Stimulated activated CD8-positive, alpha-beta memory T cell treated with anti-CD3 and anti-CD28 coated beads, Interleukin-4, amount 100 ng/mL, for 1 hour (primary cell): ENCODE results near the gene RASL12.

Experiments used
- DNase-seq, 2 donors: peaks; one replicate each; pipeline ENCODE4 v3.0.0-alpha.2; 2020; ENCODE audit warnings: low read depth in 2 of 2, low spot score in 1 of 2

Gene RASL12

GRCh38 chr15:65092911-65093792, 25.4 kb upstream of the RASL12 start:
- DNase-seq = no peak

GRCh38 chr15:65091946-65092770, 24.4 kb upstream of the RASL12 start:
- DNase-seq = no peak

- no peak for DNase-seq
Measured at GRCh38 chr15:65089206-65089824, 21.5 kb upstream of the RASL12 start.

GRCh38 chr15:65088643-65089021, 20.8 kb upstream of the RASL12 start:
- DNase-seq = no peak

- DNase-seq = no peak
Measured at GRCh38 chr15:65087873-65088642, 20.3 kb upstream of the RASL12 start.

GRCh38 chr15:65087411-65087810, 19.6 kb upstream of the RASL12 start:
- DNase-seq = no peak

GRCh38 chr15:65086680-65087111, 18.9 kb upstream of the RASL12 start:
- no peak for DNase-seq

- DNase-seq = no peak
Measured at GRCh38 chr15:65085990-65086679, 18.3 kb upstream of the RASL12 start.

GRCh38 chr15:65085207-65085753, 17.5 kb upstream of the RASL12 start:
- DNase-seq = no peak

- no peak for DNase-seq
Measured at GRCh38 chr15:65084500-65085206, 16.9 kb upstream of the RASL12 start.

- DNase-seq = no peak
Measured at GRCh38 chr15:65083262-65083701, 15.5 kb upstream of the RASL12 start.

GRCh38 chr15:65082303-65082953, 14.6 kb upstream of the RASL12 start:
- no peak for DNase-seq

GRCh38 chr15:65081758-65082157, 14.0 kb upstream of the RASL12 start:
- DNase-seq = no peak

GRCh38 chr15:65081270-65081669, 13.5 kb upstream of the RASL12 start:
- DNase-seq = no peak

GRCh38 chr15:65079580-65079979, 11.8 kb upstream of the RASL12 start:
- DNase-seq = no peak

GRCh38 chr15:65077981-65078352, 10.2 kb upstream of the RASL12 start:
- DNase-seq = peak in 1 of 2 donors; percentile 12

GRCh38 chr15:65077291-65077980, 9.6 kb upstream of the RASL12 start:
- no peak for DNase-seq
